Neural progenitor cell (in vitro differentiated cells): ENCODE results near the gene IL2RG.

Experiments used
- CTCF ChIP-seq: fragments of 200-600 bp; sonication (generic); IDR thresholded peaks from 2 replicates; pipeline ENCODE4 v1.5.1; 2017; ENCODE audit warnings: antibody characterized with exemption, mild to moderate bottlenecking
- EZH2 ChIP-seq: fragments of 200-600 bp; sonication (generic); IDR thresholded peaks from 2 replicates; pipeline ENCODE4 v1.6.1; 2017; ENCODE audit warnings: antibody characterized with exemption, mild to moderate bottlenecking, moderate library complexity

GRCh38 chrX:71081330-71082123, 29.9 kb downstream of the IL2RG start:
- TF ChIP-seq CTCF: no peak
- no peak for TF ChIP-seq EZH2
